Measurements from ENCODE around the gene PNMA6F. TPM values are rescaled to one million over a fixed set of nuclear protein-coding genes. Genes with fewer than 3 reads are reported as not detected.
"Not testable (repeated sequence)": the region's sequence is repeated elsewhere in the genome, so short reads cannot be mapped to it uniquely, and the experiment has no call there.

Gene PNMA6F
- total RNA-seq, 1 donor from 2014 or later, result not detected

DNA sequence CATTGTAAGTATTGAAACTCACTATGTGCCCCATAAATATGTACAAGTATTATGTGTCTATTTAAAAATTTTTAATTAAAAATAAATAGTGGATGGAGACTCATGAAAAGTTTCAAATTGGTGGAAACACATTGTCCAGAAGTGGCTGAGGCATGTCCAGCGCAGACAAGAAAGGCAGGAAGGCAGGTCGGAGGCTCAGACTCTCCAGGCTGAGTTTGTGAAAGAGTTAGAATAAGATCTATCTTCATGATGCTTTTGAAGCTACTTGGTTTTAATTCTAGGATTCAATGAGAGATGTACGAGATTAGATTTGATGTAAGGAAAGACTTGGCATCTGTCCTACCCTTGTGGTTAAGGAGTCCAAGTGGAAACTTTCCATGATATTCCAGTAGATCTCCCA, 19.8 kb downstream of the PNMA6F start:
- TF ChIP-seq, protein P1, sequence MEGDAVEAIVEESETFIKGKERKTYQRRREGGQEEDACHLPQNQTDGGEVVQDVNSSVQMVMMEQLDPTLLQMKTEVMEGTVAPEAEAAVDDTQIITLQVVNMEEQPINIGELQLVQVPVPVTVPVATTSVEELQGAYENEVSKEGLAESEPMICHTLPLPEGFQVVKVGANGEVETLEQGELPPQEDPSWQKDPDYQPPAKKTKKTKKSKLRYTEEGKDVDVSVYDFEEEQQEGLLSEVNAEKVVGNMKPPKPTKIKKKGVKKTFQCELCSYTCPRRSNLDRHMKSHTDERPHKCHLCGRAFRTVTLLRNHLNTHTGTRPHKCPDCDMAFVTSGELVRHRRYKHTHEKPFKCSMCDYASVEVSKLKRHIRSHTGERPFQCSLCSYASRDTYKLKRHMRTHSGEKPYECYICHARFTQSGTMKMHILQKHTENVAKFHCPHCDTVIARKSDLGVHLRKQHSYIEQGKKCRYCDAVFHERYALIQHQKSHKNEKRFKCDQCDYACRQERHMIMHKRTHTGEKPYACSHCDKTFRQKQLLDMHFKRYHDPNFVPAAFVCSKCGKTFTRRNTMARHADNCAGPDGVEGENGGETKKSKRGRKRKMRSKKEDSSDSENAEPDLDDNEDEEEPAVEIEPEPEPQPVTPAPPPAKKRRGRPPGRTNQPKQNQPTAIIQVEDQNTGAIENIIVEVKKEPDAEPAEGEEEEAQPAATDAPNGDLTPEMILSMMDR (IDR thresholded peaks at IDR 0.05), result no peak
- H3K9me3 Mint-ChIP-seq (ENCODE audit: low read depth), result peaks cover 9% of the 10 kb centered on the region
- peaks cover 21% of the 10 kb centered on the region for H3K27me3 Mint-ChIP-seq (ENCODE audit: low read depth)
- no peak overlapping the region for H3K4me3 Mint-ChIP-seq (ENCODE audit: unreplicated experiment)
- no peak for DNase-seq (ENCODE audit: low spot score)
- no peak overlapping the region for H3K27ac Mint-ChIP-seq (ENCODE audit: unreplicated experiment)
- H3K4me1 Mint-ChIP-seq (ENCODE audit: low read depth), result no peaks in the 10 kb centered on the region
- H3K36me3 Mint-ChIP-seq (ENCODE audit: low read depth), result no peaks in the 10 kb centered on the region

DNA sequence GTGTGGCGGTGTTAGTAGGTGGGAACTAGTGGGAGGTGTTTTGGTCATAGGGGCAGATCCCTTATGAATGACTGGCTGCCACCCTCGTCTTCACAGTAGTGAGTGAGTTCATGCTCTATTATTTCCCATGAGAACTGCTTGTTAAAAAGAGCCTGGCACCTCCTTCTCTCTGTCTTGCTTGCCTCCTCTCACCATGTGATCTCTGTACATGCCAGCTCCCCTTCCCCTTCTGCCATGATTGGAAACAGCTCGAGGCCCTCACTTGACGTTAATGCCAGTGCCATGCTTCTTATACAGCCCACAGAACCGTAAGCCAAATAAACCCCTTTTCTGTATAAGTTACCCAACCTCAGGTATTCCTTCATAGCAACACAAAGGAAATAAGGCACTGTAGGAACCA, 21.7 kb downstream of the PNMA6F start:
- H3K27ac Mint-ChIP-seq (ENCODE audit: unreplicated experiment), result no peak overlapping the region
- H3K9me3 Mint-ChIP-seq (ENCODE audit: low read depth), result peaks cover 14% of the 10 kb centered on the region
- DNase-seq (ENCODE audit: low spot score), result no peak
- no peak overlapping the region for H3K4me3 Mint-ChIP-seq (ENCODE audit: unreplicated experiment)
- TF ChIP-seq, protein P1 (IDR thresholded peaks at IDR 0.05), result no peak
- H3K27me3 Mint-ChIP-seq (ENCODE audit: low read depth), result peaks cover 20% of the 10 kb centered on the region
- H3K4me1 Mint-ChIP-seq (ENCODE audit: low read depth), result no peaks in the 10 kb centered on the region
- H3K36me3 Mint-ChIP-seq (ENCODE audit: low read depth), result no peaks in the 10 kb centered on the region

DNA sequence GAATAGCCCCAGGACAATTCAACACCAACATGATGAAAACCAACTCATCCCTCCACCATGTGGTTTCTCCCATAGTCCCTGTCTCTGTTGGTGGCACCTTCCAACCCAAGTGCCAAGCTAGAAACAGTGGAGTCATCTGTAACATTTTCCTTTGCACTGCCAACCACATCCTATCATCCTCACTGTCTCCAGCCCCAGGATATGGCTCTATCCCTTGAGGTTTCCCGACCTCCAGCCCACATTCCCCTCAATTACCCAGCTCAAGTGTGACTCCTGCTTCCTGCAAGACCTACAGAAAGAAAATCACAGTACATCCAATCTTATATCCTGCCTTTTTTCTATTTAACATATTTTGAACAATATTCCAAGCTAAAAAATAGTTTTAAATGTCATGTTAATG, 24.2 kb downstream of the PNMA6F start:
- Mint-ChIP-seq H3K4me3 (ENCODE audit: unreplicated experiment) (no peak overlapping the region), H3K27ac (ENCODE audit: unreplicated experiment) (no peak overlapping the region), H3K9me3 (ENCODE audit: low read depth) (peaks cover 20% of the 10 kb centered on the region), H3K27me3 (ENCODE audit: low read depth) (peaks cover 15% of the 10 kb centered on the region), H3K36me3 (ENCODE audit: low read depth) (peaks cover 5% of the 10 kb centered on the region), H3K4me1 (ENCODE audit: low read depth) (no peaks in the 10 kb centered on the region)
- no peak for DNase-seq (ENCODE audit: low spot score)
- TF ChIP-seq, protein P1 (IDR thresholded peaks at IDR 0.05), result no peak

DNA sequence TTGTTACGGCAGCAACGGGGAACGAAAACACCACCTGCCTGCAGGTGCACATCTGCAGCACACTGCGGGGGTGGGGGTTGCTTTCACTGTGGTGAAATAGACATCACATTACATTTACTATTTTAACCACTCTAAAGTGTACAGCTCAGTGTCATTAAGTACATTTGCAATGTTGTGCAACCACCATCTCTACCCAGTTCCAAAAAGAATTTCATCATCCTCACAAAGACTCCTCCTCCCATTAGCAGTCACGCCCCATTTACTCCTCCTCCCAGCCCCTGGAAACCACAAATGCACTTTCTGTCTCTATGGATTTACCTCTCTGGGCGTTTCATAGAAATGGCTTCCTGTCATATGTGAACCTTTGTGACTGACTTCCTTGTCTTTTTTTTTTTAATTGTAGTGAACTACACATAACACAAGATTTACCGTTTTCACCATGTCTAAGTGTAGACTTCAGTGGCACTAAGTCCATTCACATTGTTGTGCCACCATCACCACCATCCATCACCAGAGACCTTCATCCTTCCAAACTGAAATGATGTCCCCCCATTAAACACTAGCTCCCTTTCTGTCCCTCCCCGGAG, 28.0 kb downstream of the PNMA6F start:
- H3K4me3 Mint-ChIP-seq (ENCODE audit: unreplicated experiment); H3K27ac Mint-ChIP-seq (ENCODE audit: unreplicated experiment); H3K4me1 Mint-ChIP-seq (ENCODE audit: low read depth); DNase-seq (ENCODE audit: low spot score); H3K36me3 Mint-ChIP-seq (ENCODE audit: low read depth): not testable (repeated sequence)
- H3K27me3 Mint-ChIP-seq (ENCODE audit: low read depth), result peaks cover 11% of the 10 kb centered on the region
- peaks cover 20% of the 10 kb centered on the region for H3K9me3 Mint-ChIP-seq (ENCODE audit: low read depth)

DNA sequence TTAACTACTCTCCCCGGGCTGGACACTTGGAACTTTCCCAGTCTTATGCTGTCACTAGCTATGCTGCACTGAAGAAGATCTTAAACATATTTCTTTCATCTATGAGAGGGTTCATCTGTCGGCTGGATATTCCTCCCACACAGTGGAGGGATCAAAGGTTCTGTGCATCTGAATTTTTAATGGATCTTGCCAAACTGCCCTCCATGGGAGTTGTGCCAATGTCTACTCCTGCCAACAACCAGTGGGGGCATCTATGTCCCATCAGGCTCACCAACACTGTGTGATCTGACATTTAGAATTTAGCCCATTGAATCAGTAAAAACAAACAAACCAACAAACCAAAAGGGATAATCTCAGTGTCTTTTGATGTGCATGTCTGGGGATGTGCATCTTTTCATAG, 32.8 kb downstream of the PNMA6F start:
- H3K36me3 Mint-ChIP-seq (ENCODE audit: low read depth); H3K27me3 Mint-ChIP-seq (ENCODE audit: low read depth); DNase-seq (ENCODE audit: low spot score); H3K9me3 Mint-ChIP-seq (ENCODE audit: low read depth); H3K4me3 Mint-ChIP-seq (ENCODE audit: unreplicated experiment); H3K27ac Mint-ChIP-seq (ENCODE audit: unreplicated experiment); H3K4me1 Mint-ChIP-seq (ENCODE audit: low read depth): not testable (repeated sequence)

DNA sequence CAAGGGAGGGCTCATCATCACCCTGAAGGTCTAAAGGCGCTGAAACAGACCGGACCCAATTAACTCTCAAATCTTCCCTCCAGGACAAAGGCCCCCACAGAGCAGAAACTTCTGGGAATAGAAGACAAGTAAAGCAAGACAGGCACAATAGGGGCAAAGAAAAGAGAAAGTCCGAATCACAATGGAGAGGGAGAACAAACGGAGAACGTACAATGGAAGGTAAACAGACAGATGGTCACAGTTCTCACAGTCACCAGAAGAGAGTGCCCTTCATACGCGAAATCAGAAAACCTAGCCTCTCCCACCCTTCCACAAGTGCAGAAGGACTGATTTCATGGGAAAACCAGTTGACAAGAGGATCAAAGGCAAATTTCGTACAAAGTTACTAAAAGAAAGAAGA, 35.9 kb downstream of the PNMA6F start:
- H3K27me3 Mint-ChIP-seq (ENCODE audit: low read depth); DNase-seq (ENCODE audit: low spot score); H3K4me3 Mint-ChIP-seq (ENCODE audit: unreplicated experiment); H3K27ac Mint-ChIP-seq (ENCODE audit: unreplicated experiment); H3K4me1 Mint-ChIP-seq (ENCODE audit: low read depth); H3K36me3 Mint-ChIP-seq (ENCODE audit: low read depth); H3K9me3 Mint-ChIP-seq (ENCODE audit: low read depth): not testable (repeated sequence)

DNA sequence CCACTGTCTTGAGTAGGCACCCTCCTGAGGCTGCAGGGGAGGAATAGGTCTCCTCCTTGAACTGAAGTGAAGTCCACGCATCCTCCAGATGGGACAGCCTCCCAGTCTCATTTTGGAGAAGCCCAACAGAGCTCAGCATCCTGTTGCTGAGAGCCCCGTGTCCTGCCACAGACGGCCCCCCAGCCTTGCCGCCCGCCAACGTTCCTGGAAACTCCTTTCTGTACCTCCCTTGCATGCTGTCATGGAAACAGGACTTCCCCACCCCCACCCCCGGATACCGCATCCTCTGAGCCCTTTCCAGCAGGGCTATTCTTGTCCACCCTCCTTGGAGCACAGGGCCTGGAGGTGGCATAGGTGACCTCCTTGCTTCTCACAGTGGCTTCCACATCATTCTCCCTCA, 37.6 kb downstream of the PNMA6F start:
- H3K4me1 Mint-ChIP-seq (ENCODE audit: low read depth); H3K27ac Mint-ChIP-seq (ENCODE audit: unreplicated experiment); H3K9me3 Mint-ChIP-seq (ENCODE audit: low read depth); H3K36me3 Mint-ChIP-seq (ENCODE audit: low read depth); H3K4me3 Mint-ChIP-seq (ENCODE audit: unreplicated experiment); H3K27me3 Mint-ChIP-seq (ENCODE audit: low read depth); DNase-seq (ENCODE audit: low spot score): not testable (repeated sequence)

DNA sequence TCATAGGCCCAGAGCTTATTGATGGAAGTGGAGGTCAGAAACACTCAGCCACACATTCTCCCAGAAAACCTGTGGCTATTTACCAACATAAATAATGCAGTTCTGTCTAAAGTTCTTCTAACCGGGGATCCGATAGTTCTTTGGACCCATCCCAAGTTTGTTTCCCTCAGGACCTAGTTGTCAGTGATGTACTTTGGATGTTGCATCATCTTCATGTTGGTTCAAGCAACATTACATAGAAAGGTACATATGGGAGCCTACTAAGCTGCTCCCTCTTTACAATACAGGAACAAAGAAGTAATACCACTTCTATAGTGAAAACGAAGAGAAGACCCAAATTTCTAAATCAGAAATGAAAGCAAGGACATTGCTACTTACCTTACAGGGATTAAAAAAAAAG, 39.8 kb downstream of the PNMA6F start:
- H3K4me1 Mint-ChIP-seq (ENCODE audit: low read depth); H3K36me3 Mint-ChIP-seq (ENCODE audit: low read depth); DNase-seq (ENCODE audit: low spot score); H3K9me3 Mint-ChIP-seq (ENCODE audit: low read depth); H3K27ac Mint-ChIP-seq (ENCODE audit: unreplicated experiment); H3K27me3 Mint-ChIP-seq (ENCODE audit: low read depth); H3K4me3 Mint-ChIP-seq (ENCODE audit: unreplicated experiment): not testable (repeated sequence)

DNA sequence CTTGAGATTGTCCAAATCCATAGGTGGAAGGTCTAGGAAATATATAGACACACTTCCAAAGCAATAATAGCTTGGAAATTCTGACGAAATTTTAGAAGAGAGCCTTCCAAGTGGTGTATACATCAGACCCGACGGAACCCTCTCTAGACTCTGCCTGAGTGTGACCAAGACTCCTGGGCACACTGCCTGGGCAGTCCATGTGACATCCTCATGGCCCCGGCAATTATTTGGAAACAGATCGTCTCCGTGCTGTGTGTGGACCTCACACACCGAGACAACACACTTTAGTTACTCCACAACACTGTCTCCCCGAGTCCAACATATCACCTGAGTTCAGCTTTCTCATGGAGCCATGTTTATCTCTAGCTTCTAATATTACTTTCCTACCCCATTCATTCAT, 42.3 kb downstream of the PNMA6F start:
- not testable (repeated sequence) for H3K4me1 Mint-ChIP-seq (ENCODE audit: low read depth); H3K36me3 Mint-ChIP-seq (ENCODE audit: low read depth); H3K27me3 Mint-ChIP-seq (ENCODE audit: low read depth); H3K4me3 Mint-ChIP-seq (ENCODE audit: unreplicated experiment); DNase-seq (ENCODE audit: low spot score); H3K9me3 Mint-ChIP-seq (ENCODE audit: low read depth); H3K27ac Mint-ChIP-seq (ENCODE audit: unreplicated experiment)

DNA sequence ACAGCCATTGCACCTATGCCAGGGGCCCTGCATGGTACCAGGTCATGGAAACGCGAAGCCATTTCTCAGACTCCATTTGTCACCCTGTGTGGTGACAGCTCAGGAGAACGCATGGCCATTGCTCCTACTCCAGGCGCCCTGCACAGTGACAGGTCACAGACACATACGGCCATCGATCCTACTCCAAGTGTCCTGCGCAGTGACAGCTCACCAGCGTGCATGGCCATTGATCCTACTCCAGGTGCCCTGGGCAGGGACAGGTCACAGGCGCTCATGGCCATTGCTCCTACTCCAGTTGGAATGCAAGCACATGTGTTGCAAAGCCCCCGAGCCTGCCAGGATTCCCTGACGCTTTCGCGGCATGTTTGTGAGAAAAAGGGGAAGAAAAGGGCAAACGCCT, 45.5 kb downstream of the PNMA6F start:
- H3K27me3 Mint-ChIP-seq (ENCODE audit: low read depth); H3K4me1 Mint-ChIP-seq (ENCODE audit: low read depth); H3K36me3 Mint-ChIP-seq (ENCODE audit: low read depth); H3K4me3 Mint-ChIP-seq (ENCODE audit: unreplicated experiment); DNase-seq (ENCODE audit: low spot score); H3K9me3 Mint-ChIP-seq (ENCODE audit: low read depth); H3K27ac Mint-ChIP-seq (ENCODE audit: unreplicated experiment): not testable (repeated sequence)

DNA sequence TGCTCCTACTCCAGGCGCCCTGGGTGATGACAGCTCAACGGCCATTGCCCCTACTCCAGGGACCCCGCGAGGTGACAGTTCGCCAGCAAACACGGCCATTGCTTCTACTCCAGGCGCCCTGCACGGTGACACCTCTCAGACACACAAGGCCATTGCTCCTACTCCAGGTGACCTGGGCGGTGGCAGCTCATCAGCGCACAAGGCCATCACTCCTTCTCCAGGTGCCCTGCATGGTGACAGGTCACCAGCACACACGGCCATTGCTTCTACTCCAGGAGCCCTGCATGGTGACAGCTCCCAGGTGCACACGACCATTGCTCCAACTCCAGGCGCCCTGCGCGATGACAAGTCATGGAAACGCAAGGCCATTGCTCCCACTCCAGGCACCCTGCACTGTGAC, 46.1 kb downstream of the PNMA6F start:
- H3K36me3 Mint-ChIP-seq (ENCODE audit: low read depth); H3K27ac Mint-ChIP-seq (ENCODE audit: unreplicated experiment); DNase-seq (ENCODE audit: low spot score); H3K4me1 Mint-ChIP-seq (ENCODE audit: low read depth); H3K4me3 Mint-ChIP-seq (ENCODE audit: unreplicated experiment); H3K27me3 Mint-ChIP-seq (ENCODE audit: low read depth); H3K9me3 Mint-ChIP-seq (ENCODE audit: low read depth): not testable (repeated sequence)
